Ovary (tissue), 9 donors: ENCODE measurements around the gene PLK1. TPM values are rescaled to one million over a fixed set of nuclear protein-coding genes. Genes with fewer than 3 reads are reported as not detected.
"Not testable (repeated sequence)": the region's sequence is repeated elsewhere in the genome, so short reads cannot be mapped to it uniquely, and the experiment has no call there.

Experiments
- DNase-seq, 5 donors: peaks; one replicate each; pipeline ENCODE4 v3.0.0-alpha.2; 2019 to 2020
- H3K27ac ChIP-seq, 2 donors: fragments of 200-600 bp; one replicate each; pipeline versions ENCODE4 v1.5.1 to v1.8.0; 2019 to 2022
- H3K27me3 ChIP-seq: fragments of 200-600 bp; one replicate; pipeline ENCODE4 v1.8.0; 2022
- H3K36me3 ChIP-seq: fragments of 200-600 bp; sonication (generic); one replicate; pipeline ENCODE4 v1.5.1; 2019
- H3K4me1 ChIP-seq: one replicate; pipeline ENCODE4 v1.8.1; 2013; ENCODE audit warnings: mild to moderate bottlenecking, moderate library complexity; ENCODE audit not compliant: insufficient read depth
- H3K4me3 ChIP-seq: fragments of 200-600 bp; sonication (generic); one replicate; pipeline ENCODE4 v1.5.1; 2017
- H3K9me3 ChIP-seq, 2 donors: fragments of 200-600 bp in 1 of 2; sonication (generic) in 1 of 2; one replicate each; pipeline versions ENCODE4 v1.5.1 to v1.8.1; 2013 to 2019; ENCODE audit warnings: mild to moderate bottlenecking in 1 of 2, moderate library complexity in 1 of 2
- CTCF ChIP-seq, 3 donors: fragments of 450-650 bp in 2 of 3; fragments of 200-600 bp in 1 of 3; IDR thresholded peaks; one replicate each; pipeline versions ENCODE4 v1.5.1 to v1.8.0; 2016 to 2022; ENCODE audit warnings: antibody characterized with exemption in 3 of 3, mild to moderate bottlenecking in 1 of 3
- EP300 ChIP-seq: sonication (generic); formaldehyde crosslinking; IDR thresholded peaks from one replicate; pipeline ENCODE4 v1.6.1; 2017; ENCODE audit warnings: antibody characterized with exemption
- POLR2A ChIP-seq: fragments of 450-650 bp; IDR thresholded peaks from one replicate; pipeline ENCODE4 v1.6.1; 2017; ENCODE audit warnings: antibody characterized with exemption, mild to moderate bottlenecking, moderate library complexity
- WGBS, 3 donors: extraction: QIAGEN DNeasy Blood & Tissue Kit in 1 of 3; methylation state at CpG; one replicate each; pipeline versions ENCODE4 v1.1.5 to v1.1.7; 2013 to 2017; 5-methylcytosine and 5-hydroxymethylcytosine counted together
- intact Hi-C, 4 donors: fragments of 100-400 bp; cut with DNase I; formaldehyde crosslinking; loops; one replicate each; pipeline versions ENCODE4 v1.11.0 to v1.15.1; 2022 to 2023
- polyA plus RNA-seq, 2 donors: library from polyadenylated mRNA; stranded (reverse); fragments of 200-250 nt in 1 of 2; fragments of 350-450 nt in 1 of 2; fragmentation: Illumina TruSeq in 1 of 2; extraction: RNeasy Lipid Tissue Mini Kit (QIAGEN cat#74804) in 1 of 2; gene quantifications; one replicate each; pipeline ENCODE4 v1.2.3, GENCODE V29; 2013 to 2014
- total RNA-seq, 7 donors: library from RNA; depleted of rRNA in 2 of 7; stranded (reverse); fragments of >200 nt in 2 of 7; fragmentation: NEBNext Ultra II Directional in 3 of 7; extraction: Animal tissue kit (Norgen Biotek cat#: 25700) in 3 of 7; gene quantifications; one replicate each; pipeline versions ENCODE4 v1.1.0 to v1.2.4, GENCODE V29; 2016 to 2023
- donor health status: DM: no; HTN: no; CAD: no; lungs with moderate emphysema.
- donor health status: DM: no; HTN: no; CAD: no.
- donor health status: Bipolar disorder and iron deficiency.
- donor health status: DM: yes; HTN: yes; CAD: no.
- donor health status: DM: no; HTN: no; CAD: no.
- donor health status: DM: yes; HTN: yes; CAD: no.

The PLK1 gene
- total and polyA plus RNA-seq, 9 donors, result 1.1 to 4.7 (median 1.9) TPM

GRCh38 chr16:23711785-23712184 is 33.1 kb downstream of the PLK1 start:
- Histone ChIP-seq H3K4me3 (no peak overlapping the region), H3K4me1 (no peaks in the 10 kb centered on the region), H3K36me3 (no peaks in the 10 kb centered on the region), H3K9me3 (no peaks in the 10 kb centered on the region), H3K27ac (no peak overlapping the region), H3K27me3 (no peaks in the 10 kb centered on the region)
- no peak for DNase-seq
- 58 to 69% (median 69%) methylated on average over 4 of the region's 4 CpGs for WGBS, 3 donors
- no peak for TF ChIP-seq EP300
- TF ChIP-seq CTCF (IDR thresholded peaks at IDR 0.05), result no peak
- TF ChIP-seq POLR2A, result no peak
- intact Hi-C loops, result no loop called here

- WGBS, 3 donors, result 2 to 4% (median 4%) methylated on average over 22 to 37 of the region's 37 CpGs
- Histone ChIP-seq H3K9me3 (no peaks in the 10 kb centered on the region), H3K36me3 (no peaks in the 10 kb centered on the region), H3K4me1 (no peaks in the 10 kb centered on the region), H3K4me3 (peak within 1 kb of the TSS; percentile 10), H3K27ac (no peak within 1 kb of the TSS), H3K27me3 (no peaks in the 10 kb centered on the region)
- TF ChIP-seq POLR2A, result no peak
- no peak for TF ChIP-seq EP300
- TF ChIP-seq CTCF (IDR thresholded peaks at IDR 0.05), result no peak
- no peak for DNase-seq
- intact Hi-C loops, result no loop called here
Measured at GRCh38 chr16:23712976-23713375, 34.3 kb downstream of the PLK1 start, which contains the start of gene ERN2. Gene ERN2 (minus strand): TSS chr16:23713222. CDS start chr16:23713187, 35 bp downstream.

- no peaks in the 10 kb centered on the region for H3K27me3 ChIP-seq
- TF ChIP-seq EP300, result no peak
- no peak for TF ChIP-seq CTCF (IDR thresholded peaks at IDR 0.05)
- TF ChIP-seq POLR2A, result no peak
- H3K36me3 ChIP-seq, result no peaks in the 10 kb centered on the region
- intact Hi-C loops, result no loop called here
- no peak overlapping the region for H3K4me3 ChIP-seq
- H3K4me1 ChIP-seq, result no peaks in the 10 kb centered on the region
- DNase-seq, result no peak
- no peaks in the 10 kb centered on the region for H3K9me3 ChIP-seq
- no peak overlapping the region for H3K27ac ChIP-seq
- 80 to 84% (median 81%) methylated on average over 5 of the region's 5 CpGs for WGBS, 3 donors
Measured at GRCh38 chr16:23716484-23716883, 37.8 kb downstream of the PLK1 start.

GRCh38 chr16:23722613-23723240 is 44.0 kb downstream of the PLK1 start:
- H3K9me3 ChIP-seq, intact Hi-C loops, H3K27me3 ChIP-seq, H3K4me1 ChIP-seq, H3K36me3 ChIP-seq, H3K27ac ChIP-seq, DNase-seq, H3K4me3 ChIP-seq: not testable (repeated sequence)
- 78 to 80% (median 78%) methylated on average over 9 of the region's 9 CpGs for WGBS, 3 donors

GRCh38 chr16:23724096-23724784 is 45.6 kb downstream of the PLK1 start:
- Histone ChIP-seq H3K27ac (no peak overlapping the region), H3K36me3 (no peaks in the 10 kb centered on the region), H3K4me3 (no peak overlapping the region), H3K27me3 (no peaks in the 10 kb centered on the region), H3K4me1 (no peaks in the 10 kb centered on the region), H3K9me3 (no peaks in the 10 kb centered on the region)
- TF ChIP-seq EP300, result no peak
- no peak for TF ChIP-seq POLR2A
- TF ChIP-seq CTCF (IDR thresholded peaks at IDR 0.05), result no peak
- 56 to 72% (median 64%) methylated on average over 8 of the region's 8 CpGs for WGBS, 3 donors
- intact Hi-C loops, result no loop called here
- no peak for DNase-seq
